ENCODE measurements around the gene IGLL5.
"Not testable (repeated sequence)": the region's sequence is repeated elsewhere in the genome, so short reads cannot be mapped to it uniquely, and the experiment has no call there.

The IGLL5 gene

GRCh38 chr22:22921575-22921974 is 34.0 kb downstream of the IGLL5 start:
- H3K36me3 ChIP-seq (ENCODE audit: control insufficient read depth, insufficient read depth, low read length) = no peaks in the 10 kb centered on the region
- no peak for DNase-seq
- no peak overlapping the region for H4K5ac ChIP-seq (ENCODE audit: low read length)
- WGBS (ENCODE audit: extremely low coverage, insufficient coverage, low lambda C conversion rate) = no CpG with 5 or more reads among the region's 8 CpGs
- no peak overlapping the region for H3K27ac ChIP-seq (ENCODE audit: low read depth, low read length)
- no peaks in the 10 kb centered on the region for H3K27me3 ChIP-seq (ENCODE audit: insufficient read depth, low read length, poor library complexity)
- H3K23ac ChIP-seq (ENCODE audit: low read length) = no peak overlapping the region
- H3K18ac ChIP-seq (ENCODE audit: low read length) = no peak overlapping the region
- peaks cover 8% of the 10 kb centered on the region for H3K4me1 ChIP-seq (ENCODE audit: control insufficient read depth, low read depth, low read length)
- H3K56ac ChIP-seq (ENCODE audit: low read length) = no peak overlapping the region
- H4K8ac ChIP-seq (ENCODE audit: low read depth, low read length) = no peak overlapping the region
- no peak overlapping the region for H3K4me2 ChIP-seq (ENCODE audit: low read length)
- H3K4ac ChIP-seq (ENCODE audit: low read depth, low read length) = no peak overlapping the region
- H2BK15ac ChIP-seq (replicated peaks; ENCODE audit: low read depth) = no peak overlapping the region
- H3K79me1 ChIP-seq (ENCODE audit: low read length) = no peaks in the 10 kb centered on the region
- no peak overlapping the region for H3K9ac ChIP-seq (ENCODE audit: low read length)
- no peak overlapping the region for H3K4me3 ChIP-seq (ENCODE audit: low read length)
- no peaks in the 10 kb centered on the region for H3K79me2 ChIP-seq (ENCODE audit: control insufficient read depth, insufficient read depth, low read length)
- no peak overlapping the region for H2BK5ac ChIP-seq (ENCODE audit: low read length)
- no peak overlapping the region for H2AK5ac ChIP-seq (ENCODE audit: low read length)
- H2BK120ac ChIP-seq (ENCODE audit: low read depth, low read length) = no peak overlapping the region

GRCh38 chr22:22922092-22922953 is 34.7 kb downstream of the IGLL5 start:
- not testable (repeated sequence) for H4K8ac ChIP-seq (ENCODE audit: low read depth, low read length); DNase-seq; H3K18ac ChIP-seq (ENCODE audit: low read length); H3K79me2 ChIP-seq (ENCODE audit: control insufficient read depth, insufficient read depth, low read length); H3K4me3 ChIP-seq (ENCODE audit: low read length); H3K27ac ChIP-seq (ENCODE audit: low read depth, low read length); H2AK5ac ChIP-seq (ENCODE audit: low read length); H3K4me2 ChIP-seq (ENCODE audit: low read length); H3K56ac ChIP-seq (ENCODE audit: low read length); H3K9ac ChIP-seq (ENCODE audit: low read length); H4K5ac ChIP-seq (ENCODE audit: low read length); H3K23ac ChIP-seq (ENCODE audit: low read length); H3K36me3 ChIP-seq (ENCODE audit: control insufficient read depth, insufficient read depth, low read length); H2BK5ac ChIP-seq (ENCODE audit: low read length); H2BK120ac ChIP-seq (ENCODE audit: low read depth, low read length); H3K4ac ChIP-seq (ENCODE audit: low read depth, low read length); H3K27me3 ChIP-seq (ENCODE audit: insufficient read depth, low read length, poor library complexity); H3K79me1 ChIP-seq (ENCODE audit: low read length); H2BK15ac ChIP-seq (replicated peaks; ENCODE audit: low read depth)
- H3K4me1 ChIP-seq (ENCODE audit: control insufficient read depth, low read depth, low read length) = peaks cover 10% of the 10 kb centered on the region
- no CpG with 5 or more reads among the region's 16 CpGs for WGBS (ENCODE audit: extremely low coverage, insufficient coverage, low lambda C conversion rate)

- Histone ChIP-seq H3K4ac (ENCODE audit: low read depth, low read length) (no peak overlapping the region), H4K5ac (ENCODE audit: low read length) (no peak overlapping the region), H2BK5ac (ENCODE audit: low read length) (no peak overlapping the region), H3K4me2 (ENCODE audit: low read length) (no peak overlapping the region), H3K56ac (ENCODE audit: low read length) (no peak overlapping the region), H2BK120ac (ENCODE audit: low read depth, low read length) (no peak overlapping the region), H4K8ac (ENCODE audit: low read depth, low read length) (no peak overlapping the region), H3K9ac (ENCODE audit: low read length) (no peak overlapping the region), H3K79me2 (ENCODE audit: control insufficient read depth, insufficient read depth, low read length) (no peaks in the 10 kb centered on the region), H3K27me3 (ENCODE audit: insufficient read depth, low read length, poor library complexity) (no peaks in the 10 kb centered on the region), H3K27ac (ENCODE audit: low read depth, low read length) (no peak overlapping the region), H2BK15ac (replicated peaks; ENCODE audit: low read depth) (no peak overlapping the region), H3K23ac (ENCODE audit: low read length) (no peak overlapping the region), H3K4me1 (ENCODE audit: control insufficient read depth, low read depth, low read length) (peaks cover 10% of the 10 kb centered on the region), H3K4me3 (ENCODE audit: low read length) (no peak overlapping the region), H2AK5ac (ENCODE audit: low read length) (no peak overlapping the region), H3K18ac (ENCODE audit: low read length) (no peak overlapping the region), H3K79me1 (ENCODE audit: low read length) (no peaks in the 10 kb centered on the region), H3K36me3 (ENCODE audit: control insufficient read depth, insufficient read depth, low read length) (no peaks in the 10 kb centered on the region)
- no peak for DNase-seq
- WGBS (ENCODE audit: extremely low coverage, insufficient coverage, low lambda C conversion rate) = no CpG with 5 or more reads among the region's 4 CpGs
These were observed 35.3 kb downstream of the IGLL5 start for GRCh38 chr22:22922954-22923319.

- Histone ChIP-seq H3K4me1 (ENCODE audit: control insufficient read depth, low read depth, low read length) (peaks cover 10% of the 10 kb centered on the region), H3K4ac (ENCODE audit: low read depth, low read length) (no peak overlapping the region), H3K23ac (ENCODE audit: low read length) (no peak overlapping the region), H3K27me3 (ENCODE audit: insufficient read depth, low read length, poor library complexity) (no peaks in the 10 kb centered on the region), H3K27ac (ENCODE audit: low read depth, low read length) (no peak overlapping the region), H2BK120ac (ENCODE audit: low read depth, low read length) (no peak overlapping the region), H3K18ac (ENCODE audit: low read length) (no peak overlapping the region), H3K9ac (ENCODE audit: low read length) (no peak overlapping the region), H3K4me3 (ENCODE audit: low read length) (no peak overlapping the region), H4K5ac (ENCODE audit: low read length) (no peak overlapping the region), H3K56ac (ENCODE audit: low read length) (no peak overlapping the region), H3K79me1 (ENCODE audit: low read length) (no peaks in the 10 kb centered on the region), H3K36me3 (ENCODE audit: control insufficient read depth, insufficient read depth, low read length) (no peaks in the 10 kb centered on the region), H2AK5ac (ENCODE audit: low read length) (no peak overlapping the region), H2BK5ac (ENCODE audit: low read length) (no peak overlapping the region), H3K79me2 (ENCODE audit: control insufficient read depth, insufficient read depth, low read length) (no peaks in the 10 kb centered on the region), H4K8ac (ENCODE audit: low read depth, low read length) (no peak overlapping the region), H3K4me2 (ENCODE audit: low read length) (no peak overlapping the region), H2BK15ac (replicated peaks; ENCODE audit: low read depth) (no peak overlapping the region)
- no peak for DNase-seq
- no CpG with 5 or more reads among the region's 4 CpGs for WGBS (ENCODE audit: extremely low coverage, insufficient coverage, low lambda C conversion rate)
These were observed 35.8 kb downstream of the IGLL5 start for GRCh38 chr22:22923379-22923778.

- H3K56ac ChIP-seq (ENCODE audit: low read length) = no peak overlapping the region
- H3K4me2 ChIP-seq (ENCODE audit: low read length) = no peak overlapping the region
- no peak for DNase-seq
- H4K8ac ChIP-seq (ENCODE audit: low read depth, low read length) = no peak overlapping the region
- no peak overlapping the region for H3K9ac ChIP-seq (ENCODE audit: low read length)
- H3K18ac ChIP-seq (ENCODE audit: low read length) = no peak overlapping the region
- H3K4me3 ChIP-seq (ENCODE audit: low read length) = no peak overlapping the region
- WGBS (ENCODE audit: extremely low coverage, insufficient coverage, low lambda C conversion rate) = no CpG with 5 or more reads among the region's 4 CpGs
- H2BK5ac ChIP-seq (ENCODE audit: low read length) = no peak overlapping the region
- H2BK15ac ChIP-seq (replicated peaks; ENCODE audit: low read depth) = no peak overlapping the region
- no peak overlapping the region for H4K5ac ChIP-seq (ENCODE audit: low read length)
- H3K79me2 ChIP-seq (ENCODE audit: control insufficient read depth, insufficient read depth, low read length) = no peaks in the 10 kb centered on the region
- H2AK5ac ChIP-seq (ENCODE audit: low read length) = no peak overlapping the region
- peaks cover 10% of the 10 kb centered on the region for H3K4me1 ChIP-seq (ENCODE audit: control insufficient read depth, low read depth, low read length)
- no peak overlapping the region for H2BK120ac ChIP-seq (ENCODE audit: low read depth, low read length)
- no peak overlapping the region for H3K4ac ChIP-seq (ENCODE audit: low read depth, low read length)
- H3K27ac ChIP-seq (ENCODE audit: low read depth, low read length) = no peak overlapping the region
- H3K27me3 ChIP-seq (ENCODE audit: insufficient read depth, low read length, poor library complexity) = no peaks in the 10 kb centered on the region
- no peaks in the 10 kb centered on the region for H3K79me1 ChIP-seq (ENCODE audit: low read length)
- H3K23ac ChIP-seq (ENCODE audit: low read length) = no peak overlapping the region
- H3K36me3 ChIP-seq (ENCODE audit: control insufficient read depth, insufficient read depth, low read length) = no peaks in the 10 kb centered on the region
These were observed 36.3 kb downstream of the IGLL5 start for GRCh38 chr22:22923930-22924329.
